Measurements from ENCODE around the gene RPS18. TPM values are rescaled to one million over a fixed set of nuclear protein-coding genes. Genes with fewer than 3 reads are reported as not detected.

RPS18 gene
- total RNA-seq, 1 donor from 2014 or later, result 1,432 TPM

DNA sequence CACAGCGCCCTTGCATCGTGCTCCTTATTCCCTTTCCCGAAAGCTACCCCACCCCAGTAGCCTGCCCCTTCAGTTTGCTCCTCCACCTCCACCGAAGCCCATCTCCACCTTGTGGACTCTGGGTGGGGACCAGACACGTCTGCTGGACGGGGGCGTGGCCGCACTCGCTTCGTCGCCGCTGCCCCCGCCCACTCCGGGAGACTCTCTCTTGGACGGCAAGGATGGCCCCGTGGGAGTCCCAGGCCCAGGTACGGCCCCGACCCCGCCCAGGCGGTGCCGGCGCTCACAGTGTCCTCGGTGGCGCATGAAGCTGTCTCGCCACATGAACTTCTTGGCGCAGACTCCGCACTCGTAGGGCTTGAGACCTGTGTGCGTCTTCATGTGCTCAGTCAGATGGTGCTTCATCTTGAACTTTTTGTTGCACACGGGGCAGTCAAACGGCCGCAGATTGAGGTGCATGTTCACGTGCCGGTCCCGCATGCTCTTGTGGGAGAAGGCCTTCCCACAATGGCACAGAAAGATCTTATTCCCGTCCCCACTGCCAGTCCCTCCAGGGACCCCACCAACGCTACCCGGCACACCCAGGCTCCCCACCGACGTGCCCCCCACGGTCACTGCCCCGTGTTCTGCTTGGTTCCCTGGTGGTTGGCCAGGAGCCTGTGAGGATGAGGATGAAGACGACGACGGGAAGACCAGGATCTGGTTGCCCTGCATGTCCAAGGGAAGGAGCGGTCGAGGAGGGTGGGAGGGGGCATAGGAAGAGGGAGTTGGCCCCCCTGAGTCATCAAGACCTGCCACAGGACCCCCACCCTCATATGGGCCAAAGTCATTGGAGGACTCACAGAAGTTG is 43.3 kb downstream of the RPS18 start:
- no peak for DNase-seq (ENCODE audit: low read depth)

DNA sequence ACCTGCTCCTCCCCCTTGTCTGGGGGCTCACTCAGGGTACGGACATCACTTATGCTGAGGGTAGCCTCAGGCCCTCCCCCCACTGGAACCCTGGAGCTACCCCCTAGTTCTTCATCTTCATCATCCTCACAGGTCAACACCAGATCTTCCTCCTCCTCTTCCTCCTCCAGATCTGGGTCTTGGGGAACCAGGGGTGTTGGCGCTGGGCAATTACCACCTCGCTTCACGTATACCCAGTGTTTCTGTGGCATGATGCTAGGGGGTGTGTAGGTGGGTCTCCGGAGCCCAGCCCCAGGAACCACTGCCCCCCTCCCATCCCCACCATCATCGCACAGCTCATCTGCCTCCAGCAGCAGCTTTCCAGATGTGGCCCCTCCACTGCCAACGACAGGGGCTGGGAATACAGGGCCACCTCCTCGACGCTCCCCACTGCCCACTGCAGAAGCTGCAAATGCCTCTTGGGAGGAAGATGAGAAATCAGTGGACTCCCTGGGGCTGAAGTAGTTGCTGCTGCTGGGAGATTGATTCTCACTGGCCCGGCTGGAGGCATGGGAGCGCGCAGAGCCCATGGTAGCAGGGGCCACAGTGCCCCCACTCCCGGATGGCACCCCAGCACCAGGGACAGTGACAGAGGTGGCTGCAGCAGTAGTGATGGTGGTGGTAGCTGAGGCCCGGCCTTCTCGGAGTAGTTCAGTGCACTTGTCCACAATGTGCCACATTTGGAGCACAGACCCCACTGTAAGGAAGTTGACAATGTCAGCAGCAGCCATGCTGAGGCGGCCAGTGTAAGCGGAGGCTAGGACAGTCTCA is 44.1 kb downstream of the RPS18 start:
- no peak for DNase-seq (ENCODE audit: low read depth)

DNA sequence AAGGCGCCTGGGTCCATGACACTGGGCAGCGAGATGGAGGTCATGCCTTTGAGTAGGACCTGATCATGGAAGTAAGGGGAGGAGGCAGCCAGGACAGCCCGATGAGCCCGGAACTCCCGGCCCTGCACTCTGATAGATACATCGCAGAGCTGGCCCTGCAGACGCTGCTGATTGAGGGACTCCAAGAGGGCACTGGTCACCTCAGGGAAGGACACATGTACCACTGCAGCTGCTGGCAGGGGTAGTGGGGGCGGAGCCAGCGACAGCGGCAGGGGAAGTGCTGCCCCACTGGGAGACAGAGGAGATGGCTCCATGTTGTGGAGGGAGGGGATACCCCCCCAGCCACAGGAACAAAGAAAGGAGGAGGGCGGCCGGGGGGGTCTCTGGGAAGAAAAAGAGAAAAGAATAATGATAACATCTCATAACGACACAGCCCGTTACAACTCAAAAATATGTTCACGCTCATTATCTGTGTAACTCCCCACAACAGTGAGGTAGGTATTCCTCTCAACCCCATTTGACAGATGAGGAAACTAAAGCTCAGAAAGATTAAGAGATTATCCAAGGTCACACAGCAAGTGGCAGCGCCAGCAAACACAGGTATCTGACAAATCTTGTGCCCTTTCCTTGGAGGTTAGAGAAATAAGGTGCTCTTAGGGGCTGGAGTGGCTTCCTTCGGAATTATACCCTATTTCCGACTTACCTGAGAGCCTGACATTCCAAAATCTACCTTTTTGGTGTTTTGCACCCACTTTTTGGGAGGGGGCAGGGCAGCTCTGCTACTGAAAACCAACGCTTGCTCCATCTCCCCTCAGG is 44.9 kb downstream of the RPS18 start:
- no peak for DNase-seq (ENCODE audit: low read depth)

DNA sequence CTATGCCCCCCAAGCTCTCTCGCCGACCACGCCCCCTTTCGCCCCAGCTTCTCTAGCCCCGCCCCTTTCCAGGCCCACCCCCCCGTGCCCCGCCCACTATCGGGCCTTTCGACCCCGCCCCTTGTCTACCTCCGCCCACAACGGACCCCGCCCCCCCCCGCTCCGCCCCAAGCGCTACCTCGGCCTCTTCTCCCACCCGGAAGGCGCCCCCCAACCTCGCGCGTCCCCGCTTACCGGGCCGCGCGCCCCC is 45.5 kb downstream of the RPS18 start:
- DNase-seq (ENCODE audit: low read depth), result no peak

DNA sequence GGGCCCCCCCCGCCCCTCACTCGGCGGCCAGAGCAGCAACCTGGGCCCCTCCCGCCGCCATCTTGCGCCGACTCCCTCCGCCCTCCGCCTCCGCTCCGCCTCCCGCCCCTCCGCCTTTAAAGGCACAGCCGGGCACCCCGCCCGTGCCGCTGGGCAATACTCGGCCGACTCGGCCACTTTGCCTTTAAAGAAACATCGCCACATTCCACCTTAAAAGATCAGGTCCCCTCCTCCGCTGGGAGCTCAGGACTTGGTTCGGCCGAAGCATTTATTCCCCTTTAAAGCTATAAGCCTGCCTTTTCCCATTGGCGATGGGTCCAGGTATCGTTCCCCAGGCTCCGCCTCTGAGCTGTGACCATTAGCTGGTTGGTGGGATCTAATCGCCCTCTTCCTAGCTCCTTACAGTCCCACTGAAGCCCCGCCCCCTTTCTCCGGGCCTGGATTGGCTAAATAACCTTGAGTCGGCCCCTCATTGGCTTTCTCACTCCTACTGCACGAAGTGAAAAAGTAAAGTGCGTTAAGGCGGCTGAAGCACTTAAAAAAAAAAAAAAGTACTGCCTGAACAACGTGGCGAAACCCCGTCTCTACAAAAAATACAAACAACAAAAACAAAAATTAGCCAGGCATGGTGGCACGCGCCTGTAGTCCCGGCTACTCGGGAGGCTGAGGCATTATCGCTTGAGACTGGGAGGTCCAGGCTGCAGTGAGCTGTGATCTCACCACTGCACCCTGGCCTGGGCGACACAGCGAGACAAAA is 46.0 kb downstream of the RPS18 start, which contains the start of gene ZBTB22:
TSS of gene ZBTB22 (minus strand) at position 76 of the 757 bp plus-strand sequence. CDS start 828 bp downstream, outside the sequence.
- DNase-seq (ENCODE audit: low read depth), result peak; percentile 98

DNA sequence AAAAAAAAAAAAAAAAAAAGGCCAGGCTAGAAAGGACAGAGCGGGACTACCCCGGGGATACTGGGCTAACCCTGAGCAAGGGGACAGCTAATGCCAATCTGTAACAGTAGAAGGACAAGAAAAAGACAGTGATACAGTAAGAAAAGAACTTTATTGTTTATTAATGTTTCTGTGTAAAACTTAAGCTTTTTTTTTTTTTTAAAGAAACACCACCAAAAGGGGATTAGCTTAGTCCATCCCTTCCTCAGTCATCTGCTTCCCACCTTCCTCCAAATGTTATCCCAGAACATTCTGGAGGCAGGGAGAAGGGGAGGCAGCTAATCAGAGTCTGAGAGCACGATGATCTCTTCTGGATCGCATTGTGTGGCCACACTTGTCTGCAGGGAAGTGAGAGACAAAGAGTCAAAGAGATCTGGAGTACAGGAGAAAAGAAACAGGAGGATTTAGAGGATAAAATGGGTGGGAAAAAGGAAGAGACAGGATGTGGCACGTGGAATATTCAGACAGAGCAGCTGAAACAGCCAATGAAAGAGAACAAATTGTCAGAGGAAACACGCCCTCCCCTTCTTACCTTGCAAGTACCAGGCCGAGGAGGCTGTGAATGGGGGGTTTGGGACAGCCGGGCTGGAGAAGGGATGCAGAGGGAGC is 46.7 kb downstream of the RPS18 start:
- DNase-seq (ENCODE audit: low read depth), result no peak

DNA sequence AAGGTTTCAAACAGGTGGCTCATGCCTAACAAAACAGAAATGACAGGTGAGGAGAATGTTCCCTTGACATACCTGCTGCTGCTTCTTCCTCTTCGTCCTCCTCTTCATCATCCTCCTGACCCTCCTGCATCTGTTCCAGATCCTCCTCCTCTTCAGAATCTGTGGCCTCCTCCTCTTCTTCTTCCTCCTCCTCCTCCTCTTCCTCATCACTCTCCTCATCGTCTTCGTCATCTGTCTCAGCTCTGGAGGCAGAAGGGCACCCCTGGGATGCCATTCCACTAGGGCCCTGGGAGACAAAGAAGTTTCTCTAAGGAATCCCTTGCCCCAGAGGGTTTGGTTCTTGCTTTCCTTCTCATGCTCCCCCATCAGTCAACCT is 48.1 kb downstream of the RPS18 start:
- DNase-seq (ENCODE audit: low read depth), result no peak

DNA sequence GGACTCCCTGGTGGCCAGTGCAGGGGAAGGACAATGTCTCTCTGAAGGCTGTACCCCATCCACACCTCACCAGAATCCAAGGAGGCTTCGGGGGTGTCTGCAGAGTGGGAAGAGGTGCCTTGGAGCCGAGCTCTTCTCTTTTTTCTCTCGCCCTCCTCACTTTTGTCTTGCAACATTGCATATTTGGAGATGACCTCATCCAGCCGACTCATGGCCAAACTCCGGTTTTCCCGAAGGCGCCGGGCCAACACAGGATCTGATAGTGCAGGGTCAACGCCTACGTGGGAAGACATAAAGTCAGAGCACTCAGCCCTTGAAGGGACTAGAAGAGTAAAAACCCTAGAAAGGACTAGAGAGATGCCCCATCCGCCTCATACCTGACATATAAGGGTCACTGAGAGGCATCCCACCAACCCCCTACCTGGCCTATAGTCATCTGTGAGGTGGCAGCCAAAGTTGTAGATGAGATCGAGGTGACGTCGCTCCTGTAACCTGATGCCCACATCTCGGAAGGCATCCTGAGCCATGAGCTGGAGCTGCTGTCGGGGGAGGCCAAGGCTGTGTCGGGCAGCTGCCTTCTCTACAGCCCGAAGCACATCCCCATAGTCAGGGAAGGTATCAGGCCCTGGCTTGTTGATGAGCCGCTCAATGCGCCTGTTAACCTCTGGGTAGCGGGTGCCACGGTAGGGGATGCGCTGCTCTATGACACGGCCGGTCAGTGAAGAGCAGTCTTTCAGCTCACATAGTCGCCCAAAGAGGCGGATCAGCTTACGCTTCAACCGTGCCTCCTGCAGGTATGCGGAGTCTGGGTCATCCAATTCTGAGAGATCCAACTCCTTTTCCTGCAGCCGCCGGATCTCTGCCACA is 48.7 kb downstream of the RPS18 start:
- DNase-seq (ENCODE audit: low read depth), result no peak

DNA sequence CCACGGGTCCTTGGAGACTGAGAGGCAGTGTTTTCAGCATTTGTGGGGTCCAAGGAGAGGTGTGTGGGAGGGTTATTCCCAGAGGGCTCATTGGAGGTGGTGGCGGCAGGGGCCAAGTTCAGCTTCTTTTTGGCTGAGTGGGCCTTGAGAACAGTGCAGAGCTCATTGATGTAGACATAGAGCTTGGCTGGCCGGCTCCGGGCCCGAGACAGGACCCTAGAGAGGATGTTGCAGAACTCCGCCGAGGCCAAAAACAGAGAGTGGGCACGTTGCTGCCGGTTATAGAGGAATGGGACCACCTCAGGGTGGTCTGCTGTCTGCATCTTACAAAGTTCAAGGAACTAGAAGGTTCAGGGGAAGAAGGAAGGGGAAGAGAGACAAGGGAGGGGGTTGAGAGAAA is 49.4 kb downstream of the RPS18 start:
- DNase-seq (ENCODE audit: low read depth), result no peak

DNA sequence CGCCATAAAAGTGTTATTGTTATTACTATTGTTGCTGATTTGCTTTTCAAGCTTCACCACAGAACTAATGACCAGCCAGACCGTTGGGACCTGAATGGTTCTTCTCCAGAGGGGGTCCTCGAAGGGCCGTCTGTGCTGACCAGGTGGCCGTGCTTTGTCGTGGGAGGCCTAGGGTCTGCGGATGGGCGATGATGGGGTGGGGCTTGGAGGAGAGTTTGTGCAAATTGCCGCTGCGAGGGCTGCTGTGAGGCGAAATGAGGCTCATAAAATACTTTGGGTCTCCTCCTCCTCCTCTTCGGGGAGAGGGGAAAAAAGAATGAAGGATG is 51.7 kb downstream of the RPS18 start:
- DNase-seq (ENCODE audit: low read depth), result no peak

DNA sequence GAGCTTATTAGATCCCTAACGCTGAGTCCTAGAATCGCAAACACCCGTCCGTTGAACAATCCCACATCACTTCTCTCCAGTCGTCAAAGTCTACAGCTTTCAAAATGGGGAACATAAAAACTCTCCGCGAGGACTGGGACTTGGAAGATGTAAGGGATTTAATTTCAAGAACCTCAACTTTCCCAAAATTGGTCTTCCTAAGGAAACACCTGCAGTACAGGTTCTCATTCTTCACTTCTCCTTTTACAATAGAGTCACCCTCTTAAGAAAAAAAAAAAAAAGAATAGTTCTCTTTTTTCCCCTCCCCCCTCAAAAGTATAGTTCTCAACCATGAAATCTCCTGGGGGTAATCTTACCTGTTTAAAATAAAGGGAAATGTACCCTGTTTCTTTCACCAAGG is 52.2 kb downstream of the RPS18 start:
- no peak for DNase-seq (ENCODE audit: low read depth)

Other genes starting within 250 kb of the RPS18 start
- 7.0 and 9.7 TPM in 2 replicates for gene HLA-DPA1, start 198.4 kb upstream of the RPS18 start, total RNA-seq
- gene HLA-DPB1, start 196.1 kb upstream of the RPS18 start, total RNA-seq, result 12.2 and 25.7 TPM in 2 replicates
- gene COL11A2, start 79.6 kb upstream of the RPS18 start, total RNA-seq, result 0.17 and 0.20 TPM in 2 replicates
- gene RXRB, start 71.4 kb upstream of the RPS18 start, total RNA-seq, result 16.8 and 28.0 TPM in 2 replicates
- 108 and 119 TPM in 2 replicates for gene SLC39A7, start 71.2 kb upstream of the RPS18 start, total RNA-seq
- gene HSD17B8, start 67.4 kb upstream of the RPS18 start, total RNA-seq, result 11.2 and 26.0 TPM in 2 replicates
- 18.4 and 28.0 TPM in 2 replicates for gene RING1, start 63.6 kb upstream of the RPS18 start, total RNA-seq
- 27.8 and 40.4 TPM in 2 replicates for gene VPS52, start 199 bp upstream of the RPS18 start, total RNA-seq
- gene B3GALT4, start 5.0 kb downstream of the RPS18 start, total RNA-seq, result 2.7 and 5.9 TPM in 2 replicates
- gene WDR46, start 17.2 kb downstream of the RPS18 start, total RNA-seq, result 54.6 and 106 TPM in 2 replicates
- 30.7 and 41.5 TPM in 2 replicates for gene PFDN6, start 17.5 kb downstream of the RPS18 start, total RNA-seq
- 34.5 and 34.9 TPM in 2 replicates for gene RGL2, start 26.9 kb downstream of the RPS18 start, total RNA-seq
- 114 and 147 TPM in 2 replicates for gene TAPBP, start 42.0 kb downstream of the RPS18 start, total RNA-seq
- 16.0 and 24.1 TPM in 2 replicates for gene ZBTB22, start 45.7 kb downstream of the RPS18 start, total RNA-seq
- gene DAXX, start 50.9 kb downstream of the RPS18 start, total RNA-seq, result 39.2 and 88.8 TPM in 2 replicates
- 0.70 and 10.9 TPM in 2 replicates for gene KIFC1, start 119.7 kb downstream of the RPS18 start, total RNA-seq
- 11.1 and 16.7 TPM in 2 replicates for gene PHF1, start 138.9 kb downstream of the RPS18 start, total RNA-seq
- 74.7 and 90.5 TPM in 2 replicates for gene CUTA, start 146.0 kb downstream of the RPS18 start, total RNA-seq
- 1.0 and 5.9 TPM in 2 replicates for gene SYNGAP1, start 148.0 kb downstream of the RPS18 start, total RNA-seq
- gene ZBTB9, start 182.5 kb downstream of the RPS18 start, total RNA-seq, result 4.7 and 9.7 TPM in 2 replicates